HepG2 (cell line): ENCODE data around the gene TMEM135. TPM values are rescaled to one million over a fixed set of nuclear protein-coding genes. Genes with fewer than 3 reads are reported as not detected.

Experiments
- GLMP ChIP-seq: sonication (generic); formaldehyde crosslinking; IDR thresholded peaks from 2 replicates; pipeline ENCODE4 v1.9.0; 2021; ENCODE audit warnings: missing genetic modification reagents, mild to moderate bottlenecking, borderline replicate concordance
- HNF4G ChIP-seq, 2 experiments: sonication (generic) in 1 of 2; formaldehyde crosslinking in 1 of 2; IDR thresholded peaks; 2 replicates each; pipeline versions ENCODE4 v1.4.0 to v1.6.1; 2011 to 2020; ENCODE audit warnings: borderline replicate concordance in 2 of 2, low read depth in 2 of 2, mild to moderate bottlenecking in 2 of 2, low read length in 1 of 2, missing genetic modification reagents in 1 of 2, moderate library complexity in 1 of 2
- LCORL ChIP-seq, 2 experiments: fragments of 450-650 bp in 1 of 2; sonication (generic) in 1 of 2; formaldehyde crosslinking in 1 of 2; IDR thresholded peaks; 2 replicates each; pipeline versions ENCODE4 v1.5.0 to v1.6.1; 2017 to 2020; ENCODE audit warnings: antibody characterized with exemption in 1 of 2, missing genetic modification reagents in 1 of 2
- NFKB2 ChIP-seq: sonication (generic); formaldehyde crosslinking; IDR thresholded peaks from 2 replicates; pipeline ENCODE4 v1.4.0; 2020; ENCODE audit warnings: missing genetic modification reagents, borderline replicate concordance
- RERE ChIP-seq: IDR thresholded peaks from 2 replicates; pipeline ENCODE4 v1.6.1; 2016; ENCODE audit warnings: low read depth, missing genetic modification reagents, missing compliant biosample characterization
- SIN3B ChIP-seq: fragments of 150-350 bp; IDR thresholded peaks from 2 replicates; pipeline ENCODE4 v1.6.1; 2014; ENCODE audit warnings: low read length
- ZHX1 ChIP-seq: sonication (generic); formaldehyde crosslinking; IDR thresholded peaks from 2 replicates; pipeline ENCODE4 v1.8.1; 2022; ENCODE audit warnings: low read depth, mild to moderate bottlenecking, missing genetic modification reagents
- ZNF672 ChIP-seq: sonication (generic); formaldehyde crosslinking; IDR thresholded peaks from 2 replicates; pipeline ENCODE4 v1.8.1; 2022; ENCODE audit warnings: missing genetic modification reagents
- ZNF768 ChIP-seq: sonication (generic); formaldehyde crosslinking; IDR thresholded peaks from 2 replicates; pipeline ENCODE4 v1.4.0; 2020; ENCODE audit warnings: missing genetic modification reagents
- polyA plus RNA-seq, 8 experiments: library from polyadenylated mRNA; depleted of rRNA in 3 of 8; stranded (reverse) in 7 of 8; unstranded in 1 of 8; fragments of >200 nt; fragmentation: Illumina TruSeq in 4 of 8; extraction: Trizol in 4 of 8; gene quantifications; 2 replicates each; pipeline versions ENCODE4 v1.2.1 to v1.2.3, GENCODE V29; 2011 to 2016; ENCODE audit warnings: low read depth in 4 of 8, missing spikeins in 1 of 8, mixed read lengths in 1 of 8; ENCODE audit not compliant: insufficient read depth in 1 of 8
- total RNA-seq, 5 experiments: library from RNA; depleted of rRNA; stranded (reverse); fragments of >200 nt; fragmentation: Illumina TruSeq; extraction: Trizol; gene quantifications; 2 replicates each; pipeline ENCODE4 v1.2.3, GENCODE V29; 2016; ENCODE audit warnings: low read depth in 1 of 5

TMEM135 gene
- total and polyA plus RNA-seq, 2 of the 13 experiments (the other 11 are each of a cell fraction or from before 2014, with no cell fraction given): 36.6 to 88.9 TPM

- TF ChIP-seq ZHX1 (CRISPR knock-in tag) (no peak), LCORL (IDR thresholded peaks at IDR 0.05) (no peak), LCORL (CRISPR knock-in tag; IDR thresholded peaks at IDR 0.05) (no peak), ZNF768 (CRISPR knock-in tag) (no peak), HNF4G (IDR thresholded peaks at IDR 0.05; ENCODE audit: borderline replicate concordance, low read depth, low read length) (no peak), HNF4G (CRISPR knock-in tag; IDR thresholded peaks at IDR 0.05; ENCODE audit: borderline replicate concordance, low read depth) (no peak), NFKB2 (CRISPR knock-in tag) (no peak), RERE (CRISPR knock-in tag) (no peak), SIN3B (no peak), GLMP (CRISPR knock-in tag) (no peak), ZNF672 (CRISPR knock-in tag) (no peak)
Measured at GRCh38 chr11:87030458-87031054, 7.2 kb upstream of the TMEM135 start (continued).
